Measurements from ENCODE around the gene LST1. TPM values are rescaled to one million over a fixed set of nuclear protein-coding genes. Genes with fewer than 3 reads are reported as not detected.

The LST1 gene
- total and polyA plus RNA-seq, 2 of the 8 experiments (the other 6 are each of a cell fraction or from before 2014, with no cell fraction given), result not detected

- H4K20me1 ChIP-seq (replicated peaks in 1 of 2; ENCODE audit: control insufficient read depth in 1 of 2, insufficient read depth in 2 of 2, low read length in 2 of 2), result peaks cover 16 to 22% of the 10 kb centered on the region in 2 experiments
Observed at GRCh38 chr6:31631209-31631608, 45.1 kb downstream of the LST1 start.

More at GRCh38 chr6:31631209-31631608, 45.1 kb downstream of the LST1 start:
- TF ChIP-seq CHD1 (IDR thresholded peaks at IDR 0.05; ENCODE audit: low read depth, low read length) (no peak), EP300 (IDR thresholded peaks at IDR 0.05; ENCODE audit: borderline replicate concordance in 1 of 2, low read depth in 2 of 2, low read length in 2 of 2) (no peak), KDM5A (IDR thresholded peaks at IDR 0.05; ENCODE audit: low read length) (no peak), NANOG (IDR thresholded peaks at IDR 0.05; ENCODE audit: insufficient read depth, low read depth, low read length, poor library complexity, severe bottlenecking) (no peak), ASH2L (IDR thresholded peaks at IDR 0.05; ENCODE audit: low read length) (no peak), HDAC6 (IDR thresholded peaks at IDR 0.05; ENCODE audit: low read depth, low read length) (no peak), SIN3A (conservative IDR thresholded peaks at IDR 0.05 in 1 of 2, IDR thresholded peaks at IDR 0.05 in 1 of 2; ENCODE audit: low read depth in 1 of 2, low read length in 2 of 2) (no peak), RAD21 (IDR thresholded peaks at IDR 0.05 in 1 of 2, conservative IDR thresholded peaks at IDR 0.05 in 1 of 2; ENCODE audit: low read depth in 2 of 2, low read length in 2 of 2) (no peak), TBP (IDR thresholded peaks at IDR 0.05; ENCODE audit: low read depth, low read length) (no peak), CHD2 (IDR thresholded peaks at IDR 0.05; ENCODE audit: low read length) (no peak), BRCA1 (IDR thresholded peaks at IDR 0.05; ENCODE audit: low read depth, low read length) (no peak), EGR1 (IDR thresholded peaks at IDR 0.05; ENCODE audit: borderline replicate concordance, low read depth, low read length) (no peak), TAF1 (IDR thresholded peaks at IDR 0.05; ENCODE audit: low read depth, low read length) (no peak)
- no peak overlapping the region for H3K18ac ChIP-seq (ENCODE audit: extremely low read depth, low read length)
- no peak overlapping the region for H2AFZ ChIP-seq (ENCODE audit: low read length)
- no peak overlapping the region for H3K23ac ChIP-seq (ENCODE audit: insufficient read length)
- H3K14ac ChIP-seq (ENCODE audit: insufficient read length), result no peak overlapping the region
- DNase-seq (ENCODE audit: low read depth in 1 of 2, low spot score in 2 of 2), result no peak
- peaks cover 82 to 100% (median 97%) of the 10 kb centered on the region in 4 experiments for H3K36me3 ChIP-seq (ENCODE audit: control insufficient read depth in 2 of 4, insufficient read depth in 4 of 4, low read length in 3 of 4)
- POLR2A ChIA-PET (ENCODE audit: partially characterized antibody), result interaction anchor here (0.8 to 34.9 kb wide), 5 partner anchors 6 to 136 kb away, joined by 3 to 883 read pairs (median 648); partner anchors contain the start of genes AIF1, APOM, BAG6 and C6orf47
- H3K9ac ChIP-seq (replicated peaks in 1 of 4; ENCODE audit: extremely low read depth in 1 of 4, low read depth in 3 of 4, low read length in 3 of 4), result no peak overlapping the region
- H4K5ac ChIP-seq (ENCODE audit: insufficient read length, low read depth, low read length), result no peak overlapping the region
- H2BK120ac ChIP-seq (replicated peaks; ENCODE audit: low read depth, low read length), result no peak overlapping the region
- no peaks in the 10 kb centered on the region for H3K23me2 ChIP-seq (ENCODE audit: low read depth, low read length)
- no peaks in the 10 kb centered on the region; a peak in 1 of 4 replicates for H3K79me2 ChIP-seq (ENCODE audit: control insufficient read depth in 1 of 2, insufficient read depth in 2 of 2, low read length in 2 of 2)
- no peak for FAIRE-seq
- H3K9me3 ChIP-seq (ENCODE audit: insufficient read depth in 2 of 2, low read depth in 1 of 2, low read length in 1 of 2), result no peaks in the 10 kb centered on the region
- no peak overlapping the region for H2BK20ac ChIP-seq (ENCODE audit: low read length)
- no peak overlapping the region for H2AK5ac ChIP-seq (ENCODE audit: low read depth, low read length)
- H3K4me3 ChIP-seq (ENCODE audit: extremely low read depth in 1 of 4, insufficient read depth in 2 of 4, low read depth in 3 of 4, low read length in 4 of 4), result no peak overlapping the region
- no peaks in the 10 kb centered on the region for H3K27me3 ChIP-seq (replicated peaks in 1 of 4; ENCODE audit: control insufficient read depth in 3 of 4, extremely low read depth in 1 of 4, insufficient read depth in 3 of 4, low read length in 3 of 4)
- no peak overlapping the region for H3K56ac ChIP-seq (replicated peaks; ENCODE audit: insufficient read length, low read depth, low read length)
- WGBS, 2 experiments (ENCODE audit: extremely low coverage in 1 of 2, insufficient coverage in 1 of 2, insufficient read length in 1 of 2, insufficient replicate concordance in 2 of 2, low coverage in 1 of 2, low lambda C conversion rate in 2 of 2, missing lambda C conversion rate in 1 of 2), result 98% methylated on average over 15 of the region's 16 CpGs; no CpG with 5 or more reads in 1 of the 2 experiments
- H3K79me1 ChIP-seq (ENCODE audit: low read depth, low read length), result peaks cover 13% of the 10 kb centered on the region; the same call in 1 of the 2 replicates
- no peak overlapping the region for H2BK5ac ChIP-seq (ENCODE audit: low read depth, low read length)
- no peaks in the 10 kb centered on the region for H3K4me1 ChIP-seq (replicated peaks in 1 of 4; ENCODE audit: control insufficient read depth in 3 of 4, insufficient read depth in 4 of 4, low read length in 3 of 4)
- H2BK15ac ChIP-seq (ENCODE audit: low read length), result no peak overlapping the region
- H2BK12ac ChIP-seq (ENCODE audit: low read depth, low read length), result no peak overlapping the region
- no peak overlapping the region for H3K4ac ChIP-seq (replicated peaks; ENCODE audit: insufficient read length, low read depth, low read length)
- H4K8ac ChIP-seq (ENCODE audit: extremely low read depth, insufficient read depth, low read length), result peak overlapping the region; percentile 3; the same call in 1 of the 2 replicates
- H4K91ac ChIP-seq (replicated peaks; ENCODE audit: insufficient read length, low read length), result no peak overlapping the region
- H3K4me2 ChIP-seq (ENCODE audit: insufficient read depth in 1 of 2, low read depth in 2 of 2, low read length in 2 of 2), result no peak overlapping the region
- no peak overlapping the region for H3K27ac ChIP-seq (ENCODE audit: low read depth, low read length)
- CTCF ChIA-PET (ENCODE audit: partially characterized antibody), result interaction anchor here (0.8 kb wide), 1 partner anchor 22 kb away, joined by 3 read pairs; the partner anchor contains the start of gene BAG6
